ENCODE data around the gene OLFM1. TPM values are rescaled to one million over a fixed set of nuclear protein-coding genes. Genes with fewer than 3 reads are reported as not detected.

The OLFM1 gene
- total RNA-seq, 1 donor from 2014 or later: 8.0 TPM

DNA sequence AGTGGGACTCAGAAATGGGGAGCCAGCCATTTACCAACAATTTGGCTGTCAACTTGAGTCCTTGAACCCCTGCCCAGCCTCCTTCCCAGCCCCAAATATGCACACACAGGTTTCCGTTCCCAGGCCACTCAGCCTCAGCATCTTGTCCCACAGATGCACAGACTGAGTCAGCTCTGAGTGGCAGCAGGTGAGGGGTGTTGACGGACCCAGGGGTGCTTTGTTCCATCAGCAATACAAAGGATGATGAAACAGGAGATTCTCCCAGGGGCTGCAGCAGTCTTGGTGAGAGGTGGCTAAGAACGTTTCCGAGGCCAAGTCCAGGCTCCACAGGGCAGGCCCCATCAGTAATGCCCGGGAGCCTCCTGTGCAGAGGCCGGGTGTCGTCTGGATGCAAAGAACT is 4.9 kb upstream of the OLFM1 start:
- Mint-ChIP-seq H3K4me3 (no peak overlapping the region), H3K4me1 (ENCODE audit: unreplicated experiment) (peaks cover 7% of the 10 kb centered on the region), H3K27ac (no peak overlapping the region), H3K9me3 (no peaks in the 10 kb centered on the region), H3K27me3 (peaks cover 81% of the 10 kb centered on the region), H3K36me3 (no peaks in the 10 kb centered on the region)
- no peak for TF ChIP-seq CTCF (conservative IDR thresholded peaks at IDR 0.05)
- no peak for DNase-seq (ENCODE audit: extremely low spot score, unreplicated experiment)

- Mint-ChIP-seq H3K9me3 (no peaks in the 10 kb centered on the region), H3K36me3 (no peaks in the 10 kb centered on the region), H3K4me1 (ENCODE audit: unreplicated experiment) (peaks cover 7% of the 10 kb centered on the region), H3K27me3 (peaks cover 73% of the 10 kb centered on the region), H3K4me3 (no peak overlapping the region), H3K27ac (no peak overlapping the region)
- no peak for DNase-seq (ENCODE audit: extremely low spot score, unreplicated experiment)
- no peak for TF ChIP-seq CTCF (conservative IDR thresholded peaks at IDR 0.05)
These were observed 4.1 kb upstream of the OLFM1 start for GRCh38 chr9:135083241-135083810.

DNA sequence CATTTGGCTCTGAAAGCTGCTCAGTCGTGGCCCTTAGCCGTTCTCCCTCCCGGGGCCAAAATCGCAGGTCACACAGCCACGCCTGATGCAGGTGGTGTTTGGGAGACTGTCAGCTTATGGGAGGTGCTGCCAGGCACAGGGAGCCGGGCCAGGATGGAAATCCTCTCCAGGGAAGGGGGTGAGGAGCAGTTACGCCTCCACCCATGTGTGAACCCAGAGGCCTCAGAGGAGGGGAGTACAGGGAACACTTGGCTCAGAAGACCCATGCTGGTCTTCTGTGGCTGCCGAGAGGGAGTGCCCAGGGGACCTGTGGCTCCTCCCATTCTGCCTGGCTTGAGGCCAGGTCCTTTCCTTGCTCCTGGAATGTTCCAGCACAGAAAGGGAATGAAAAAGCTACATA is 3.6 kb upstream of the OLFM1 start:
- Mint-ChIP-seq H3K4me1 (ENCODE audit: unreplicated experiment) (peaks cover 7% of the 10 kb centered on the region), H3K36me3 (no peaks in the 10 kb centered on the region), H3K9me3 (no peaks in the 10 kb centered on the region), H3K4me3 (no peak overlapping the region), H3K27me3 (peaks cover 71% of the 10 kb centered on the region), H3K27ac (no peak overlapping the region)
- no peak for TF ChIP-seq CTCF (conservative IDR thresholded peaks at IDR 0.05)
- no peak for DNase-seq (ENCODE audit: extremely low spot score, unreplicated experiment)

- no peaks in the 10 kb centered on the region for H3K36me3 Mint-ChIP-seq
- H3K27ac Mint-ChIP-seq: no peak overlapping the region
- H3K4me1 Mint-ChIP-seq (ENCODE audit: unreplicated experiment): peaks cover 7% of the 10 kb centered on the region
- DNase-seq (ENCODE audit: extremely low spot score, unreplicated experiment): no peak
- TF ChIP-seq CTCF (conservative IDR thresholded peaks at IDR 0.05): no peak
- no peaks in the 10 kb centered on the region for H3K9me3 Mint-ChIP-seq
- H3K4me3 Mint-ChIP-seq: no peak overlapping the region
- peaks cover 71% of the 10 kb centered on the region for H3K27me3 Mint-ChIP-seq
These were observed 3.2 kb upstream of the OLFM1 start for GRCh38 chr9:135084262-135084661.

GRCh38 chr9:135084881-135085760 is 2.3 kb upstream of the OLFM1 start:
- Mint-ChIP-seq H3K27me3 (peaks cover 73% of the 10 kb centered on the region), H3K4me3 (no peak overlapping the region), H3K27ac (no peak overlapping the region), H3K36me3 (no peaks in the 10 kb centered on the region), H3K9me3 (no peaks in the 10 kb centered on the region), H3K4me1 (ENCODE audit: unreplicated experiment) (peaks cover 7% of the 10 kb centered on the region)
- no peak for TF ChIP-seq CTCF (conservative IDR thresholded peaks at IDR 0.05)
- DNase-seq (ENCODE audit: extremely low spot score, unreplicated experiment): no peak

Measured in type B pancreatic cell (in vitro differentiated cells).